PC-3 (cell line): Measurements from ENCODE around the gene TMED6. TPM values are rescaled to one million over a fixed set of nuclear protein-coding genes. Genes with fewer than 3 reads are reported as not detected.

ENCODE experiments used
- ATAC-seq: fragments of 200-7000 bp; cut with Tn5 transposase; 2 replicates; pipeline ENCODE4 v1.9.1; 2020; ENCODE audit warnings: mild to moderate bottlenecking, moderate library complexity
- BruUV-seq: library from RNA; stranded (reverse); fragments of 400-500 nt; replicated peaks from 2 replicates; lab custom pipeline; 2021; lab: Mats Ljungman, UMichigan
- CTCF ChIA-PET: fragments of 300-600 bp; sonication (Branson Sonifier 250); formaldehyde crosslinking; loops from one replicate; lab custom pipeline; 2022; ENCODE audit warnings: antibody characterized with exemption; lab: Charles Lee
- POLR2A ChIA-PET: fragments of 300-600 bp; sonication (Branson Sonifier 250); formaldehyde crosslinking; loops from one replicate; lab custom pipeline; 2022; ENCODE audit warnings: antibody characterized with exemption; ENCODE audit not compliant: unreplicated experiment; lab: Charles Lee
- DNase-seq: peaks from one replicate; pipeline ENCODE4 v3.0.0-alpha.2; 2015
- H2AFZ ChIP-seq: fragments of 300-600 bp; sonication (generic); 2 replicates; pipeline ENCODE4 v1.6.0; 2016; ENCODE audit warnings: antibody characterized with exemption, low read length
- H3F3A ChIP-seq: fragments of 300-600 bp; sonication (generic); one replicate; pipeline ENCODE4 v1.6.0; 2017; ENCODE audit warnings: antibody characterized with exemption, low read length, control low read depth, mild to moderate bottlenecking; ENCODE audit not compliant: unreplicated experiment
- H3K27ac ChIP-seq: fragments of 300-600 bp; sonication (generic); 2 replicates; pipeline ENCODE4 v1.5.1; 2016; ENCODE audit warnings: mild to moderate bottlenecking, low read length
- H3K27me3 ChIP-seq: fragments of 300-600 bp; sonication (generic); 2 replicates; pipeline ENCODE4 v1.6.1; 2016; ENCODE audit warnings: low read length, mixed read lengths
- H3K36me3 ChIP-seq: fragments of 300-600 bp; sonication (generic); 2 replicates; pipeline ENCODE4 v1.6.1; 2016; ENCODE audit warnings: low read depth, mixed run types, low read length, mixed read lengths
- H3K4me1 ChIP-seq: fragments of 300-600 bp; sonication (generic); 2 replicates; pipeline ENCODE4 v1.5.1; 2016; ENCODE audit warnings: low read length; ENCODE audit not compliant: insufficient read depth
- H3K4me2 ChIP-seq: fragments of 300-600 bp; sonication (generic); 2 replicates; pipeline ENCODE4 v1.6.0; 2016; ENCODE audit warnings: low read length
- H3K4me3 ChIP-seq: fragments of 300-600 bp; sonication (generic); 2 replicates; pipeline ENCODE4 v1.5.1; 2016; ENCODE audit warnings: mild to moderate bottlenecking, low read length, mixed read lengths
- H3K79me2 ChIP-seq: fragments of 300-600 bp; sonication (generic); 2 replicates; pipeline ENCODE4 v1.6.1; 2017; ENCODE audit warnings: low read length, mixed read lengths
- H3K9ac ChIP-seq: fragments of 300-600 bp; sonication (generic); 2 replicates; pipeline ENCODE4 v1.6.0; 2016; ENCODE audit warnings: mild to moderate bottlenecking, low read length
- H3K9me2 ChIP-seq: fragments of 300-600 bp; sonication (generic); replicated peaks from 2 replicates; pipeline ENCODE4 v1.6.1; 2016; ENCODE audit warnings: mixed run types, low read length, mixed read lengths
- H3K9me3 ChIP-seq: fragments of 300-600 bp; sonication (generic); 2 replicates; pipeline ENCODE4 v1.6.1; 2016; ENCODE audit warnings: low read length, mixed read lengths
- H4K20me1 ChIP-seq: fragments of 300-600 bp; sonication (generic); 2 replicates; pipeline ENCODE4 v1.6.1; 2016; ENCODE audit warnings: low read length, mixed read lengths
- CTCF ChIP-seq: fragments of 300-600 bp; sonication (generic); conservative IDR thresholded peaks from 2 replicates; pipeline ENCODE4 v1.5.1; 2017; ENCODE audit warnings: antibody characterized with exemption, low read depth, mild to moderate bottlenecking, low read length
- EZH2 ChIP-seq: fragments of 300-600 bp; sonication (generic); IDR thresholded peaks from one replicate; pipeline ENCODE4 v1.6.1; 2017; ENCODE audit warnings: antibody characterized with exemption, mild to moderate bottlenecking, low read length; ENCODE audit not compliant: unreplicated experiment
- EZH2phosphoT487 ChIP-seq: fragments of 300-600 bp; sonication (generic); IDR thresholded peaks from 2 replicates; pipeline ENCODE4 v1.6.1; 2018; ENCODE audit warnings: mild to moderate bottlenecking, antibody characterized with exemption, low read length, borderline replicate concordance
- intact Hi-C: fragments of 100-400 bp; cut with micrococcal nuclease; formaldehyde crosslinking; loops from 2 replicates; pipeline ENCODE4 v1.9.0; 2023
- total RNA-seq: library from RNA; depleted of rRNA; stranded (reverse); fragments of >200 nt; gene quantifications from 2 replicates; pipeline ENCODE4 v1.2.3, GENCODE V29; 2014

Gene TMED6
- total RNA-seq, 1 experiment from 2014 or later = not detected

GRCh38 chr16:69338557-69339288 is 12.9 kb downstream of the TMED6 start:
- peak overlapping the region; percentile 48 for H2AFZ ChIP-seq
- TF ChIP-seq EZH2 (no peak), CTCF (no peak), EZH2phosphoT487 (no peak)
- H3K4me3 ChIP-seq = peak overlapping the region; percentile 83
- ChIA-PET CTCF (interaction anchor here (0.6 kb wide), 1 partner anchor 46 kb away, joined by 3 read pairs; no protein-coding TSS in a partner anchor), POLR2A (no interaction called here)
- no peak for DNase-seq
- H3K9me2 ChIP-seq = no peaks in the 10 kb centered on the region
- no peak for ATAC-seq
- intact Hi-C loops = loop anchor here (1.0 kb wide), 2 partner anchors 27 to 275 kb away; partner anchors contain the start of gene VPS4A
- TSS peak; percentile 45 for BruUV-seq
- H3K4me1 ChIP-seq = peaks cover 23% of the 10 kb centered on the region
- peaks cover 57% of the 10 kb centered on the region for H3K79me2 ChIP-seq
- peak overlapping the region; percentile 32; the same call in 1 of the 2 replicates for H3K27ac ChIP-seq
- no peaks in the 10 kb centered on the region for H3K9me3 ChIP-seq
- no peaks in the 10 kb centered on the region for H3K27me3 ChIP-seq
- H3K4me2 ChIP-seq = peak overlapping the region; percentile 88
- no peaks in the 10 kb centered on the region for H4K20me1 ChIP-seq
- H3K36me3 ChIP-seq = peaks cover 36% of the 10 kb centered on the region
- H3K9ac ChIP-seq = peak overlapping the region; percentile 99
- no peaks in the 10 kb centered on the region for H3F3A ChIP-seq

DNA sequence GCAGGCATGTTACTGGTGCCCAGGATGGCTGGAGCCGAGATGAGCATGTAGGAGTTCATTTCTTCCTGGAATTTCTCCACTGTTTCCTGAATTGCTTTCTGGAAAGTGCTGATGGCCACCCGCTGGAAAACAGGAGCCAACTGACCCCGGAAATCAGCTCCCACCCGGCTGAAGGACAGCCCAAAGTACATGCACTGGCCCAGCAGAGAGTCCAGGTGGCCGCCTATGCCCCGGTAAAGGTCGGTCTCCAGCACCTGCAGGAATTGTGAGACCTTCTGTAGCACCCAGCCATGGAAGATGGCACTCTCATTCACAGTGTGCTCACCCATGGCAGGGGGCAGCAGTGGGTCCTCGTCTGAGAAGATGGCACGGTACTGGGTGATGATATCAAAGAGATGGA is 16.9 kb downstream of the TMED6 start:
- H3K27ac ChIP-seq = no peak overlapping the region
- no peaks in the 10 kb centered on the region for H3F3A ChIP-seq
- H4K20me1 ChIP-seq = no peaks in the 10 kb centered on the region
- DNase-seq (no peak), ATAC-seq (no peak)
- TF ChIP-seq EZH2 (no peak), CTCF (no peak), EZH2phosphoT487 (no peak)
- H3K36me3 ChIP-seq = peaks cover 18% of the 10 kb centered on the region
- H3K4me3 ChIP-seq = no peak overlapping the region
- ChIA-PET CTCF (no interaction called here), POLR2A (no interaction called here)
- intact Hi-C loops = no loop called here
- H3K4me2 ChIP-seq = no peak overlapping the region
- no peaks in the 10 kb centered on the region for H3K9me3 ChIP-seq
- no TSS peak for BruUV-seq
- H3K4me1 ChIP-seq = peaks cover 10% of the 10 kb centered on the region; the same call in 1 of the 2 replicates
- H2AFZ ChIP-seq = no peak overlapping the region
- no peak overlapping the region for H3K9ac ChIP-seq
- no peaks in the 10 kb centered on the region for H3K27me3 ChIP-seq
- peaks cover 29% of the 10 kb centered on the region for H3K79me2 ChIP-seq
- H3K9me2 ChIP-seq = no peaks in the 10 kb centered on the region
